NCI-H187 (cell line): Measurements from ENCODE around the gene KCNK16.
A peak's percentile ranks its signal among the peaks of the same experiment; 100 is the strongest.
"Not testable (repeated sequence)": the region's sequence is repeated elsewhere in the genome, so short reads cannot be mapped to it uniquely, and the experiment has no call there.

ENCODE experiments used
- DNase-seq, 2 experiments: peaks; one replicate each; lab custom pipeline; 2025; lab: John Stamatoyannopoulos, UW

KCNK16 gene

GRCh38 chr6:39309942-39310531 lies 12.5 kb downstream of the KCNK16 start:
- DNase-seq: peak; percentile 47 to 48

GRCh38 chr6:39307462-39307861 lies 15.0 kb downstream of the KCNK16 start:
- DNase-seq: no peak

GRCh38 chr6:39304951-39305350 lies 17.6 kb downstream of the KCNK16 start:
- DNase-seq: no peak

GRCh38 chr6:39303425-39304153 lies 18.9 kb downstream of the KCNK16 start:
- no peak for DNase-seq

GRCh38 chr6:39302669-39303424 lies 19.7 kb downstream of the KCNK16 start:
- peak; percentile 70 for DNase-seq

GRCh38 chr6:39302011-39302410 lies 20.5 kb downstream of the KCNK16 start:
- no peak for DNase-seq

- no peak for DNase-seq
These were observed 20.9 kb downstream of the KCNK16 start for GRCh38 chr6:39301606-39302005.

DNA sequence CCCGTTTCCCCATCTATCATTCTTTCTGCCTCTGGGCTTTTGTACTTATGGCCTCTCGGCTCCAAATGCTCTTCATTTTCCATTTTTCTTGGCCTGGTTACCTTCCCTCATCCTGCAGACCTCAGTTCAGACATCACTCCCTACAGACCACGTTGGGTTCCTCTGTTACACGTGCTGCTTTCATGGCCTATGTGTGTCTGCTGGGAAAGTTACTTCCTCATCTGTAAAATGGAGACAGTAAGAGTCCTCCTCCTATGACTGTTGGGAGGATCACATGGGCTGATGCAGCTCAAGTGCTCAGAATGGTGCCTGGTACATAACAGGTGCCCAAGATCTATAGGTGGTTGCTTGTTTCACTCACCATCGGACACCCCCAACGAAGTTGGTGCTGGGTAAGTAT lies 21.8 kb downstream of the KCNK16 start:
- no peak for DNase-seq

GRCh38 chr6:39298061-39298460 lies 24.4 kb downstream of the KCNK16 start:
- DNase-seq: no peak

DNA sequence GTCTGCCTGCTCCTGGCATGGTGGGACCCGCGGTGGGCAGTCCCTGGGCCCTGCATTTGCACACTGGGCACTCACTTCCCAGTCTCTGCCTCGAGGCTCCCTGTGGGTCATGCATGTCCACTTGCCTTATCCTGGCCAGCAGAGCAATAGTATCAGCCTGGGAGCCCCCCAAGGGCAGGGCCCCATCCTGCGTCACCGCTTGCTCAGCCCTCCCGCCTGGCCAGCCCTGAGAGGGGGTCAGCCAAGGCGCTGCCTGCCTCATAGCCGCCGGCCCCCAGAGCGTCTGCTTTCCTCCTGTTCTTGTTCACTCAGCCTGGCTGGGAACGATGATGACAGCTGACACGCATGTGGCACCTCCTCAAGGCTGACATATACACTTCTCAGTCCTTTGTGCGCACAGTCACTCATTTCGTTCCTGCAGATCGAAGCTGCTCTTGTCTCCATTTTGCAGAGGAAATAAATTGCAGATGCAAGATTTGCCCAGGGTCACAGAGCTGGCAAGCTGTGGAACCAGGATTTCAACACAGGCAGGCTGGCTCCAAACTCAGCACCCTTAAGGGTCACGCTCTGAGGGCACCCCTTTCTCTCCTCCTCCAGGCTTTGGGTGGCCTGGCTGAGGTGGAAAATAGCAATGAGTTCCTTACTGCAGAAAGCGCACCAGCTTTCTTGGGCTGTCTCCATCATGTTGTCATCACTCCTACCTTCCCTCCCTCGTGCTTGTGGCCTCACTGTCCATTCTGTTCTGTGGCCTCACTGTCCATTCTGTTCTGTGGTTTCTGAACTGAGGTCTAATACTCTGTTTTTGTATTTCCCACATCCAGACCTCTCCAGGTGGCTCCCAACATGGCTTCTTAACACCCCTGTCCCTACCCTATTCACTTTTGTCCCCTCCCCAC lies 25.5 kb downstream of the KCNK16 start:
- DNase-seq: no peak

DNA sequence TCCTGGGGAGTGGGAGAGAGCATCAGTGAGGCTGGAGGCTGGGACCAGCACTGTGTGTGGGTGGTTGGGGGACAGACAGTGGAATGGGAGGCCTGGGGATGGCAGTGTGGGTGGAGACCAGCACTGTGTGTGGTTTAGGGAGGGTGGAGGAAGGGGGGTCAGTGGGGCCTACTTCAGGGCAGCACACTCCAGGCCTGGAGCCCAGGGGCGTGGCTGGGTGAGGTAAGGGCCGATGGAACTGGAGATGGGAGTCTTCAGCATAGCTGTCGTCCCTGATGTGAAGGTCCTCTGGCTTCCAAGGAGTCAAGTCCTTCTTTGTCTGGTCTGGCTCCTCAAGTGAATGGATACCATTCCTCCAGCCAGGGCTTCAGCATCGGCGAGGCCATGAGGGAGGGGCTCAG lies 26.9 kb downstream of the KCNK16 start:
- DNase-seq: peak in 1 of 2 experiments; percentile 35

- DNase-seq: no peak
These were observed 27.6 kb downstream of the KCNK16 start for GRCh38 chr6:39294899-39295298.

GRCh38 chr6:39294133-39294532 lies 28.4 kb downstream of the KCNK16 start:
- DNase-seq: no peak

DNA sequence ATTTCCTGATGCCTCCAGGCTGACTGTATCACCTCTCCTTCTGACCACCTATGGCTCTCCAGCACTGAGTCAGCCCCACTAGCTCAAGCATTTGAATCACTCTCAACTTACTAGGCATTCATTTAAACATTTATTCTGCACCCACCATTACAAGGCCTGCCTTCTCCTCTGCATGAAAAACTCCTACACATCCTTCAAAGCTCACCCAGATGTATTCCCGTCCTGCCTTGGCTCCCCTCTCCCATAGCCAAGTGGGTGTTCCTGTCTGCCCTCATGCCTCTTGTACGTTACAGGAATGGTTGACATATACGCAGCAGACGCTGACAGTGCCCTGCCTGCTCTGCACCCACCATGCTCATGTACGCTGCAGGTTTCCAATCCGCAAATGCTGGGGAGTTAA lies 29.9 kb downstream of the KCNK16 start:
- no peak for DNase-seq

- DNase-seq: no peak
These were observed 33.0 kb downstream of the KCNK16 start for GRCh38 chr6:39289490-39289889.

DNA sequence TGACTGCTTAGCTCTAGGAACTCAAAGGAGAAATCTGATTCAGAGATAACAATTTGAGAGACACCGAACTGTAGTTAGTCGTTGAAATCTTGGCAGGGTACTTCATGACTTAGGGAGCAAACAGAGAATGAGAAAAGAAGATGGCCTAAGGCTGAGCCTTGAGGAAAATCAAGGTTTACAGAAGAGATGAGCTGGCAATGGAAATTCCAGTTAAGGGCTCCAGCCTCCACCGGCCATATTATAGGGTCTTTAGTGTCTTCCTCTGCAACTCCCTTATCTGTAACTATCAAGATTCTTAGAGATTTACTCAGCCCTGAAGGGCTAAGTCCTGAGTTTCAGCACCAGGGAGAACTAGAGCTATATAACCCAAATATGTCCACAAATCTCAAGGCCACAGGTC lies 34.9 kb downstream of the KCNK16 start:
- DNase-seq: no peak

GRCh38 chr6:39286596-39286995 lies 35.9 kb downstream of the KCNK16 start:
- DNase-seq: not testable (repeated sequence)

- DNase-seq: no peak
These were observed 39.7 kb downstream of the KCNK16 start for GRCh38 chr6:39282774-39283173.

GRCh38 chr6:39281312-39281980 lies 41.1 kb downstream of the KCNK16 start:
- no peak for DNase-seq

GRCh38 chr6:39280247-39280731 lies 42.2 kb downstream of the KCNK16 start:
- no peak for DNase-seq

GRCh38 chr6:39279539-39279938 lies 43.0 kb downstream of the KCNK16 start:
- DNase-seq: no peak
